H1 (cell line): ENCODE results near the gene NUP98. TPM values are rescaled to one million over a fixed set of nuclear protein-coding genes. Genes with fewer than 3 reads are reported as not detected.

Experiments
- CHD7 ChIP-seq: fragments of 300-600 bp; sonication (generic); IDR thresholded peaks from 2 replicates; pipeline ENCODE4 v1.7.1; 2012; ENCODE audit warnings: low read length, moderate library complexity, mild to moderate bottlenecking, inconsistent platforms; ENCODE audit not compliant: insufficient replicate concordance
- RNF2 ChIP-seq: fragments of 200-900, 300-1000 bp; sonication (generic); IDR thresholded peaks from 2 replicates; pipeline ENCODE4 v1.7.1; 2016; ENCODE audit warnings: borderline replicate concordance, low read depth, mild to moderate bottlenecking, antibody characterized with exemption, low read length; ENCODE audit not compliant: poor library complexity, severe bottlenecking; ENCODE audit errors: missing control alignments
- polyA plus RNA-seq, 7 experiments: library from polyadenylated mRNA; depleted of rRNA in 3 of 7; stranded (reverse) in 5 of 7; unstranded in 2 of 7; fragments of >200 nt in 5 of 7; fragments of 200-250 nt in 2 of 7; gene quantifications; 1 replicate in 5 of 7; 2 replicates in 1 of 7; 4 replicates in 1 of 7; pipeline versions ENCODE4 v1.2.1 to v1.2.3, GENCODE V29; 2011 to 2013; ENCODE audit warnings: missing spikeins in 2 of 7, mixed read lengths in 2 of 7
- total RNA-seq: library from RNA; stranded (reverse); fragmentation: NEBNext Ultra II Directional; extraction: Animal tissue kit (Norgen Biotek cat#: 25700); gene quantifications from 2 replicates; pipeline ENCODE4 v1.2.1, GENCODE V29; 2021

Gene NUP98
- total and polyA plus RNA-seq, 2 of the 8 experiments (the other 6 are each of a cell fraction or from before 2014, with no cell fraction given), result 98.6 to 261 TPM

- no peak for TF ChIP-seq CHD7
- no peak for TF ChIP-seq RNF2
These were observed 58.6 kb downstream of the NUP98 start (continued) for GRCh38 chr11:3738723-3739122.
